HEK293T (cell line): ENCODE data around the gene SLC1A1.

Experiments used
- HDGF ChIP-seq: fragments of 450-650 bp; IDR thresholded peaks from 2 replicates; pipeline ENCODE4 v1.6.1; 2017; ENCODE audit warnings: antibody characterized with exemption, borderline replicate concordance
- SUZ12 ChIP-seq: fragments of 450-650 bp; IDR thresholded peaks from 2 replicates; pipeline ENCODE4 v1.6.1; 2016; ENCODE audit warnings: mild to moderate bottlenecking

DNA sequence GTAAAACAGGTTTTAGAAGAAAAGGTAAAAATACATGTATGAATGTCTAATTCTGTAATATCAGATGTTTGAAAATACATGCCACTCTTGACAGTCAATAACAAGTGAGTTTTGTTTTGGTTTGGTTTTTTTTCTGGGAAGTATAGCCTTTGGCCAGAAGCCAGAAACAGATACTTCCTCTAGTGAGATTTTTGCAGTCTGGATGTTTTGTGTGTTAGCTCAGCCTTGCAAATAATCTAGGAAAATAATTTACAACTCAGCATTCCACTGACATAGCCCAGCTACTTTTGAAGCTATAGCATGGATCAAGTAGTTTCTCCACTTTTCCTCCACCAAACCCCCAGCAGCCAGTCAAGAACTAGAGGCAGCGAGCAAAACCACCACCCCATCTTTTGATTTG lies 56.7 kb downstream of the SLC1A1 start:
- TF ChIP-seq SUZ12 (no peak), HDGF (no peak)
